SK-N-SH treated with all-trans-retinoic acid at 6 μM for 48 hours (cell line): ENCODE data around the gene PRR35.

Experiments
- ATAC-seq: fragments of 200-7000 bp; cut with Tn5 transposase; 3 replicates; pipeline ENCODE4 v1.9.1; 2020; ENCODE audit warnings: mild to moderate bottlenecking, moderate library complexity
- ARNTL ChIP-seq: fragments of 450-650 bp; formaldehyde crosslinking; IDR thresholded peaks from 2 replicates; pipeline ENCODE4 v1.5.0; 2020; ENCODE audit warnings: low read depth, mild to moderate bottlenecking, moderate library complexity, borderline replicate concordance
- BACH2 ChIP-seq: fragments of 250-450 bp; sonication (Bioruptor Pico); IDR thresholded peaks from 2 replicates; pipeline ENCODE4 v1.9.0; 2021; ENCODE audit warnings: mild to moderate bottlenecking, borderline replicate concordance
- CREB5 ChIP-seq: fragments of 250-450 bp; sonication (Bioruptor Pico); IDR thresholded peaks from 2 replicates; pipeline ENCODE4 v1.5.1; 2020; ENCODE audit warnings: low read depth, mild to moderate bottlenecking, moderate library complexity
- CSDC2 ChIP-seq: fragments of 250-450 bp; sonication (Bioruptor Pico); IDR thresholded peaks from 2 replicates; pipeline ENCODE4 v1.5.0; 2020; ENCODE audit warnings: mild to moderate bottlenecking, moderate library complexity
- ESRRG ChIP-seq: fragments of 250-450 bp; sonication (Bioruptor Pico); IDR thresholded peaks from 2 replicates; pipeline ENCODE4 v1.6.1; 2021; ENCODE audit warnings: mild to moderate bottlenecking
- GLIS3 ChIP-seq: fragments of 250-450 bp; sonication (Bioruptor Pico); IDR thresholded peaks from 2 replicates; pipeline ENCODE4 v1.5.0; 2020; ENCODE audit warnings: mild to moderate bottlenecking, moderate library complexity
- OSR1 ChIP-seq: fragments of 250-450 bp; sonication (Bioruptor Pico); IDR thresholded peaks from 2 replicates; pipeline ENCODE4 v1.8.0; 2022; ENCODE audit warnings: moderate library complexity, mild to moderate bottlenecking, inconsistent platforms
- POU6F1 ChIP-seq: fragments of 250-450 bp; sonication (Bioruptor Pico); IDR thresholded peaks from 2 replicates; pipeline ENCODE4 v1.8.0; 2021; ENCODE audit warnings: low read depth, mild to moderate bottlenecking, moderate library complexity, borderline replicate concordance
- PPARA ChIP-seq: fragments of 250-450 bp; sonication (Bioruptor Pico); IDR thresholded peaks from 2 replicates; pipeline ENCODE4 v1.5.0; 2020; ENCODE audit warnings: mild to moderate bottlenecking, borderline replicate concordance
- RARB ChIP-seq: fragments of 250-450 bp; sonication (Bioruptor Pico); IDR thresholded peaks from 2 replicates; pipeline ENCODE4 v1.8.0; 2021; ENCODE audit warnings: mild to moderate bottlenecking, moderate library complexity
- SNAI2 ChIP-seq: fragments of 250-450 bp; sonication (Bioruptor Pico); IDR thresholded peaks from 2 replicates; pipeline ENCODE4 v1.5.0; 2020; ENCODE audit warnings: mild to moderate bottlenecking, moderate library complexity
- TCF4 ChIP-seq: fragments of 250-450 bp; sonication (Bioruptor Pico); IDR thresholded peaks from 2 replicates; pipeline ENCODE4 v1.8.0; 2021; ENCODE audit warnings: mild to moderate bottlenecking, moderate library complexity, borderline replicate concordance
- TSHZ2 ChIP-seq: fragments of 250-450 bp; sonication (Bioruptor Pico); IDR thresholded peaks from 2 replicates; pipeline ENCODE4 v1.5.0; 2020; ENCODE audit warnings: mild to moderate bottlenecking, moderate library complexity
- ZC3H10 ChIP-seq: fragments of 250-450 bp; sonication (Bioruptor Pico); IDR thresholded peaks from 2 replicates; pipeline ENCODE4 v1.5.1; 2021; ENCODE audit warnings: mild to moderate bottlenecking, moderate library complexity
- ZFP3 ChIP-seq: fragments of 250-450 bp; sonication (Bioruptor Pico); IDR thresholded peaks from 2 replicates; pipeline ENCODE4 v1.5.0; 2020; ENCODE audit warnings: mild to moderate bottlenecking, moderate library complexity
- ZFP30 ChIP-seq: fragments of 450-650 bp; formaldehyde crosslinking; IDR thresholded peaks from 2 replicates; pipeline ENCODE4 v1.5.0; 2022; ENCODE audit warnings: mild to moderate bottlenecking, moderate library complexity
- ZNF565 ChIP-seq: fragments of 450-650 bp; formaldehyde crosslinking; conservative IDR thresholded peaks from 2 replicates; pipeline ENCODE4 v1.5.0; 2020; ENCODE audit warnings: low read depth, mild to moderate bottlenecking, moderate library complexity
- ZNF70 ChIP-seq: fragments of 450-650 bp; formaldehyde crosslinking; IDR thresholded peaks from 2 replicates; pipeline ENCODE4 v1.5.0; 2020; ENCODE audit warnings: mild to moderate bottlenecking, moderate library complexity
- ZNF8 ChIP-seq: fragments of 450-650 bp; formaldehyde crosslinking; IDR thresholded peaks from 2 replicates; pipeline ENCODE4 v1.5.0; 2020; ENCODE audit warnings: mild to moderate bottlenecking, moderate library complexity
- TF ChIP-seq, protein P1 (sequence below): fragments of 250-450 bp; sonication (Bioruptor Pico); IDR thresholded peaks from 2 replicates; pipeline ENCODE4 v1.5.1; 2021; ENCODE audit warnings: mild to moderate bottlenecking, moderate library complexity

PRR35 gene

DNA sequence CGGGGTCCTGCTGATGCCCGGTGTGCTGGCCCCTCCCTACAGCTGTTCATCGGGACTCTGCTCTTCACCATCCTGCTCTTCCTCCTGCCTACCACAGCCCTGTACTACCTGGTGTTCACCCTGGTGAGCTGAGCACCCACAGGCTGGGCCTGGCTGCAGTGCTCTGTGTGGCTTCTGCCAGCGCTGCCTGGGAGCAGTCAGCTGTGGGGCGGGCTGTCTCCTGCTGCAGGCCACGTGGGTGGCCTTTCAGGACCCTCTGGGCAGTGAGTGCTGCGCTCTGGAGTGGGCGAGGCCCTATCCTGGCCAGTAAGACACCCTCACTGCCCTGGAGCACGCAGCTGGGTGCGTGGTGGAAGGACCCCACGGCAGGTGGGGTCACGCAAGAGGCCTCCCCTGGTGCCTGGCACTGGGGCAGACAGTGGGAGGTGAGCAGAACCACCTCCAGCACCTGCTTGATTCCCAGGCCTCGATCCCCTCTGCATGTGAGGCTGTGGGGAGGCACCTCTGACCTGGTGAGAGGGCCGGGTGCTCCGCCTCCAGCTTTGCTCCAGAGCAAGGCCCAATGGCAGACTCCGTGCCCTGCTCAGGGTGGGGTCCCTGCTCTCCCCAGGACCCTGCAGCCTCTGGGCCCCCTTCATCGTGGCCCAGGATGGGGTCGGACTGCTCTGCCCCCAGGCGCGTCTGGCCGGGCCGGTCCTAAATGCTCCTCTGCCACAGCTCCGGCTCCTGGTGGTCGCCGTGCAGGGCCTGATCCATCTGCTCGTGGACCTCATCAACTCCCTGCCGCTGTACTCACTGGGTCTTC is 20.1 kb downstream of the PRR35 start (continued):
- TF ChIP-seq ZFP3 (no peak), GLIS3 (CRISPR knock-in tag) (no peak), ZNF70 (CRISPR knock-in tag) (no peak), OSR1 (CRISPR knock-in tag) (no peak), CREB5 (no peak), SNAI2 (no peak), RARB (CRISPR knock-in tag) (no peak), CSDC2 (CRISPR knock-in tag) (no peak)

GRCh38 chr16:580946-581498 is 20.8 kb downstream of the PRR35 start:
- TF ChIP-seq OSR1 (CRISPR knock-in tag) (no peak), TCF4 (CRISPR knock-in tag) (no peak), BACH2 (CRISPR knock-in tag) (no peak), PPARA (no peak), ZNF8 (CRISPR knock-in tag) (no peak), GLIS3 (CRISPR knock-in tag) (no peak)
- TF ChIP-seq, protein P1, sequence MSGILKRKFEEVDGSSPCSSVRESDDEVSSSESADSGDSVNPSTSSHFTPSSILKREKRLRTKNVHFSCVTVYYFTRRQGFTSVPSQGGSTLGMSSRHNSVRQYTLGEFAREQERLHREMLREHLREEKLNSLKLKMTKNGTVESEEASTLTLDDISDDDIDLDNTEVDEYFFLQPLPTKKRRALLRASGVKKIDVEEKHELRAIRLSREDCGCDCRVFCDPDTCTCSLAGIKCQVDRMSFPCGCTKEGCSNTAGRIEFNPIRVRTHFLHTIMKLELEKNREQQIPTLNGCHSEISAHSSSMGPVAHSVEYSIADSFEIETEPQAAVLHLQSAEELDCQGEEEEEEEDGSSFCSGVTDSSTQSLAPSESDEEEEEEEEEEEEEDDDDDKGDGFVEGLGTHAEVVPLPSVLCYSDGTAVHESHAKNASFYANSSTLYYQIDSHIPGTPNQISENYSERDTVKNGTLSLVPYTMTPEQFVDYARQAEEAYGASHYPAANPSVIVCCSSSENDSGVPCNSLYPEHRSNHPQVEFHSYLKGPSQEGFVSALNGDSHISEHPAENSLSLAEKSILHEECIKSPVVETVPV (CRISPR knock-in tag), result no peak
- no peak for ATAC-seq

GRCh38 chr16:582218-582613 is 22.0 kb downstream of the PRR35 start:
- ATAC-seq, result no peak
- TF ChIP-seq, protein P1 (CRISPR knock-in tag), result no peak
- no peak for TF ChIP-seq ESRRG (CRISPR knock-in tag)
- TF ChIP-seq RARB (CRISPR knock-in tag), result no peak
- TF ChIP-seq SNAI2, result no peak
- TF ChIP-seq CSDC2 (CRISPR knock-in tag), result no peak
- TF ChIP-seq, all 23 proteins: peak for 0

GRCh38 chr16:582614-583331 is 22.6 kb downstream of the PRR35 start:
- TF ChIP-seq PPARA, result no peak
- TF ChIP-seq SNAI2, result no peak
- TF ChIP-seq ZFP30, result no peak
- TF ChIP-seq, all 23 proteins: peak for 0
- ATAC-seq, result no peak

DNA sequence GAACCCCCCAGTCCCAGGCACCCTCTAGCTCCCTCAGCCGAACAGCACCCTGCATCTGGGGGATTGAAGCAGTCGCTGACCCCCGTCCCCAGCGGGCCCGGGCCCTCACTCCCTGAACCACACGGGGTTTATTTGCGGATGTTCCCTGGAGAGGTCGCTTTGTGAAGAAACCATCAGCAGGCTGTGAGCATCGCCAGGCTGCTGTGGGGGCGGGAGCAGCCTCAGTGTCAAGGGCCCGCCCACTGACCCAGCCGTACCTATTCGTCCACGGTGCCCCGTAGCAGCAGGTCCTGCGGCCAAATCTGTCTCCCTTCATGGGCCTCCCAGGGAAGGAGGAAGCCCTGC is 23.2 kb downstream of the PRR35 start:
- ATAC-seq, result no peak
- TF ChIP-seq ZNF565 (CRISPR knock-in tag) (no peak), GLIS3 (CRISPR knock-in tag) (no peak), ARNTL (CRISPR knock-in tag) (no peak), ZC3H10 (CRISPR knock-in tag) (no peak), ZNF70 (CRISPR knock-in tag) (no peak), PPARA (no peak), TCF4 (CRISPR knock-in tag) (no peak), ZFP30 (no peak), RARB (CRISPR knock-in tag) (no peak), BACH2 (CRISPR knock-in tag) (no peak), CREB5 (no peak), POU6F1 (CRISPR knock-in tag) (no peak), ZFP3 (no peak), TSHZ2 (no peak), ZNF8 (CRISPR knock-in tag) (no peak)
- TF ChIP-seq, protein P1 (CRISPR knock-in tag), result no peak
